Measurements from ENCODE around the gene REXO4.
"Not testable (repeated sequence)": the region's sequence is repeated elsewhere in the genome, so short reads cannot be mapped to it uniquely, and the experiment has no call there.

The REXO4 gene

GRCh38 chr9:133420392-133420827 is 2.6 kb upstream of the REXO4 start:
- no peak for DNase-seq

GRCh38 chr9:133419005-133419404 is 1.2 kb upstream of the REXO4 start:
- DNase-seq, result no peak

GRCh38 chr9:133415170-133415569 is 2.6 kb downstream of the REXO4 start:
- no peak for DNase-seq

- no peak for DNase-seq
Observed at GRCh38 chr9:133408042-133408441, 9.8 kb downstream of the REXO4 start.

- DNase-seq, result peak; percentile 70
Observed at GRCh38 chr9:133406480-133407307, 11.1 kb downstream of the REXO4 start.

GRCh38 chr9:133405508-133406438 is 12.0 kb downstream of the REXO4 start:
- no peak for DNase-seq

GRCh38 chr9:133404454-133405002 is 13.3 kb downstream of the REXO4 start:
- DNase-seq, result no peak

GRCh38 chr9:133403766-133404453 is 13.9 kb downstream of the REXO4 start:
- DNase-seq, result no peak

- DNase-seq, result no peak
Observed at GRCh38 chr9:133402689-133403088, 15.1 kb downstream of the REXO4 start.

GRCh38 chr9:133401588-133401987 is 16.2 kb downstream of the REXO4 start:
- DNase-seq, result no peak

- DNase-seq, result no peak
Observed at GRCh38 chr9:133400292-133400691, 17.5 kb downstream of the REXO4 start.

GRCh38 chr9:133397895-133398294 is 19.9 kb downstream of the REXO4 start:
- no peak for DNase-seq

- DNase-seq, result no peak
Observed at GRCh38 chr9:133397370-133397769, 20.4 kb downstream of the REXO4 start.

- DNase-seq, result no peak
Observed at GRCh38 chr9:133396952-133397351, 20.9 kb downstream of the REXO4 start.

GRCh38 chr9:133394687-133395271 is 23.0 kb downstream of the REXO4 start:
- DNase-seq, result no peak

- no peak for DNase-seq
Observed at GRCh38 chr9:133393399-133393798, 24.4 kb downstream of the REXO4 start.

GRCh38 chr9:133392308-133392707 is 25.5 kb downstream of the REXO4 start:
- DNase-seq, result not testable (repeated sequence)

GRCh38 chr9:133391449-133391848 is 26.4 kb downstream of the REXO4 start:
- not testable (repeated sequence) for DNase-seq

GRCh38 chr9:133390713-133391112 is 27.1 kb downstream of the REXO4 start:
- no peak for DNase-seq

GRCh38 chr9:133389562-133389961 is 28.2 kb downstream of the REXO4 start:
- DNase-seq, result no peak

- DNase-seq, result no peak
Observed at GRCh38 chr9:133389025-133389557, 28.7 kb downstream of the REXO4 start.

- DNase-seq, result no peak
Observed at GRCh38 chr9:133387680-133388079, 30.1 kb downstream of the REXO4 start.

Data from left hindlimb (tissue), 1 donor.